ENCODE measurements around the gene PRPF19. TPM values are rescaled to one million over a fixed set of nuclear protein-coding genes. Genes with fewer than 3 reads are reported as not detected.
A peak's percentile ranks its signal among the peaks of the same experiment; 100 is the strongest.
"Not testable (repeated sequence)": the region's sequence is repeated elsewhere in the genome, so short reads cannot be mapped to it uniquely, and the experiment has no call there.

PRPF19 gene
- total RNA-seq, 1 experiment from 2014 or later, result 84.7 TPM

GRCh38 chr11:60912851-60913528 is 6.6 kb upstream of the PRPF19 start:
- peak overlapping the region; percentile 90 for H3K27ac ChIP-seq

GRCh38 chr11:60912223-60912850 is 6.0 kb upstream of the PRPF19 start:
- Histone ChIP-seq H3K27me3 (no peaks in the 10 kb centered on the region), H3K9me3 (replicated peaks) (no peaks in the 10 kb centered on the region), H3K27ac (peak overlapping the region; percentile 90), H3K36me3 (no peaks in the 10 kb centered on the region), H3K4me3 (peak overlapping the region; percentile 68), H3K4me1 (peaks cover 12% of the 10 kb centered on the region)
- peak; percentile 15 to 52 for DNase-seq

More at GRCh38 chr11:60912851-60913528, 6.6 kb upstream of the PRPF19 start:
- DNase-seq, result peak; percentile 11 to 25
- H3K36me3 ChIP-seq, result no peaks in the 10 kb centered on the region
- H3K4me1 ChIP-seq, result peaks cover 12% of the 10 kb centered on the region
- peak overlapping the region; percentile 68 for H3K4me3 ChIP-seq
- no peaks in the 10 kb centered on the region for H3K9me3 ChIP-seq (replicated peaks)
- no peaks in the 10 kb centered on the region for H3K27me3 ChIP-seq

- H3K36me3 ChIP-seq, result no peaks in the 10 kb centered on the region
- no peak for DNase-seq
Measured at GRCh38 chr11:60910711-60911380, 4.5 kb upstream of the PRPF19 start.

GRCh38 chr11:60910281-60910687 is 3.9 kb upstream of the PRPF19 start:
- no peak for DNase-seq
- no peaks in the 10 kb centered on the region for H3K36me3 ChIP-seq
- no peak overlapping the region for H3K4me3 ChIP-seq
- no peaks in the 10 kb centered on the region for H3K27me3 ChIP-seq
- no peak overlapping the region for H3K27ac ChIP-seq
- H3K4me1 ChIP-seq, result peaks cover 3% of the 10 kb centered on the region; the same call in 1 of the 2 replicates
- no peaks in the 10 kb centered on the region for H3K9me3 ChIP-seq (replicated peaks)

More at GRCh38 chr11:60910711-60911380, 4.5 kb upstream of the PRPF19 start:
- Histone ChIP-seq H3K27me3 (no peaks in the 10 kb centered on the region), H3K27ac (no peak overlapping the region), H3K4me1 (peaks cover 5% of the 10 kb centered on the region), H3K4me3 (no peak overlapping the region), H3K9me3 (replicated peaks) (no peaks in the 10 kb centered on the region)

GRCh38 chr11:60909680-60910280 is 3.4 kb upstream of the PRPF19 start:
- not testable (repeated sequence) for H3K4me1 ChIP-seq; H3K4me3 ChIP-seq; H3K36me3 ChIP-seq; H3K27me3 ChIP-seq; H3K9me3 ChIP-seq (replicated peaks); H3K27ac ChIP-seq; DNase-seq

GRCh38 chr11:60908803-60909202 is 2.4 kb upstream of the PRPF19 start:
- H3K9me3 ChIP-seq (replicated peaks), result no peaks in the 10 kb centered on the region
- peaks cover 6% of the 10 kb centered on the region; the same call in 1 of the 2 replicates for H3K4me1 ChIP-seq
- H3K27ac ChIP-seq, result no peak overlapping the region
- no peak overlapping the region for H3K4me3 ChIP-seq
- H3K36me3 ChIP-seq, result no peaks in the 10 kb centered on the region
- no peaks in the 10 kb centered on the region for H3K27me3 ChIP-seq
- no peak for DNase-seq

- Histone ChIP-seq H3K27me3 (no peaks in the 10 kb centered on the region), H3K36me3 (peaks cover 13% of the 10 kb centered on the region), H3K4me3 (peak overlapping the region; percentile 85), H3K9me3 (replicated peaks) (no peaks in the 10 kb centered on the region), H3K27ac (peak overlapping the region; percentile 80), H3K4me1 (peaks cover 3% of the 10 kb centered on the region; the same call in 1 of the 2 replicates)
- DNase-seq, result no peak
Measured at GRCh38 chr11:60905551-60906113, 753 bp downstream of the PRPF19 start.

GRCh38 chr11:60905047-60905446 is 1.3 kb downstream of the PRPF19 start:
- H3K27me3 ChIP-seq, result no peaks in the 10 kb centered on the region

GRCh38 chr11:60902625-60903024 is 3.8 kb downstream of the PRPF19 start:
- no peak for DNase-seq
- no peaks in the 10 kb centered on the region for H3K9me3 ChIP-seq (replicated peaks)
- H3K36me3 ChIP-seq, result peaks cover 42% of the 10 kb centered on the region
- H3K27me3 ChIP-seq, result no peaks in the 10 kb centered on the region
- H3K27ac ChIP-seq, result no peak overlapping the region
- H3K4me3 ChIP-seq, result no peak overlapping the region
- H3K4me1 ChIP-seq, result peaks cover 3% of the 10 kb centered on the region; the same call in 1 of the 2 replicates

More at GRCh38 chr11:60905047-60905446, 1.3 kb downstream of the PRPF19 start:
- Histone ChIP-seq H3K27ac (no peak overlapping the region; the same call in 1 of the 2 replicates), H3K4me1 (peaks cover 3% of the 10 kb centered on the region; the same call in 1 of the 2 replicates), H3K4me3 (peak overlapping the region; percentile 85), H3K36me3 (peaks cover 19% of the 10 kb centered on the region), H3K9me3 (replicated peaks) (no peaks in the 10 kb centered on the region)
- DNase-seq, result peak; percentile 27 to 36

GRCh38 chr11:60900673-60901404 is 5.5 kb downstream of the PRPF19 start:
- H3K4me3 ChIP-seq, result no peak overlapping the region
- peaks cover 3% of the 10 kb centered on the region; the same call in 1 of the 2 replicates for H3K4me1 ChIP-seq
- H3K36me3 ChIP-seq, result peaks cover 60% of the 10 kb centered on the region
- DNase-seq, result no peak
- H3K27me3 ChIP-seq, result no peaks in the 10 kb centered on the region
- no peak overlapping the region for H3K27ac ChIP-seq
- no peaks in the 10 kb centered on the region for H3K9me3 ChIP-seq (replicated peaks)

- no peak overlapping the region for H3K4me3 ChIP-seq
- H3K4me1 ChIP-seq, result peaks cover 3% of the 10 kb centered on the region; the same call in 1 of the 2 replicates
- peaks cover 66% of the 10 kb centered on the region for H3K36me3 ChIP-seq
- no peak for DNase-seq
- H3K27ac ChIP-seq, result no peak overlapping the region
- H3K9me3 ChIP-seq (replicated peaks), result no peaks in the 10 kb centered on the region
- H3K27me3 ChIP-seq, result no peaks in the 10 kb centered on the region
Measured at GRCh38 chr11:60899977-60900376, 6.4 kb downstream of the PRPF19 start.

- Histone ChIP-seq H3K27ac (no peak overlapping the region), H3K4me1 (no peaks in the 10 kb centered on the region), H3K27me3 (no peaks in the 10 kb centered on the region), H3K4me3 (no peak overlapping the region), H3K9me3 (replicated peaks) (no peaks in the 10 kb centered on the region), H3K36me3 (peaks cover 72% of the 10 kb centered on the region)
- DNase-seq, result peak; percentile 24 to 72
Measured at GRCh38 chr11:60899046-60899936, 7.1 kb downstream of the PRPF19 start.

- no peak overlapping the region for H3K4me3 ChIP-seq
- no peak overlapping the region for H3K27ac ChIP-seq
- no peak for DNase-seq
- H3K4me1 ChIP-seq, result no peaks in the 10 kb centered on the region
- peaks cover 76% of the 10 kb centered on the region for H3K36me3 ChIP-seq
- no peaks in the 10 kb centered on the region for H3K9me3 ChIP-seq (replicated peaks)
- H3K27me3 ChIP-seq, result no peaks in the 10 kb centered on the region
Measured at GRCh38 chr11:60897496-60897895, 8.9 kb downstream of the PRPF19 start.

All from SJCRH30 (cell line).